ENCODE results near the gene RRP12.

DNA sequence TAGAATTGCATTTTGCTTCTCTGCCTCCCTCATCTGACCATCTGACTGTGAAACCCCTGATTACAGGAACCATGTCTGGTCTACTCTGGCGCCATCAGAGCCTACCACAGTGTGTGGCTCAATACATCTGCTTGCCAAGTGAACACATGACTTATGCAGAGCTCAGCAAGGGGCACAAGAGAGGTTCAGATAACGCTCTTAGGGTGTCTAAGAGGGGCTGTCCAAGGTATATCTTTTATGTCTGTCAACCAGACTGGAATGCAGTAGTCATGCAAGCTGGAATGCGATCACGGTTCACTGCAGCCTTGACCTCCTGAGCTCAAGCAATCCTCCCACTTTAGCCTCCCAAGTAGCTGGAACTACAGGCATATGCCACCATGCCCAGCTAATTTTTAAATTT, 10.3 kb upstream of the RRP12 start:
- TF ChIP-seq FOXM1 (IDR thresholded peaks at IDR 0.05; ENCODE audit: borderline replicate concordance) (no peak), BHLHE40 (IDR thresholded peaks at IDR 0.05; ENCODE audit: borderline replicate concordance) (no peak), ARNT (IDR thresholded peaks at IDR 0.05) (no peak)
